GM18868 (cell line): ENCODE measurements around the gene IL20.
"Not testable (repeated sequence)": the region's sequence is repeated elsewhere in the genome, so short reads cannot be mapped to it uniquely, and the experiment has no call there.

Source experiments
- ATAC-seq: cut with Tn5 transposase; IDR thresholded peaks from one replicate; pipeline ENCODE4 v1.9.1; 2021; ENCODE audit warnings: mild to moderate bottlenecking, moderate library complexity; ENCODE audit not compliant: unreplicated experiment

IL20 gene

GRCh38 chr1:206841609-206842323 is 23.7 kb upstream of the IL20 start:
- no peak for ATAC-seq

- no peak for ATAC-seq
Measured at GRCh38 chr1:206842854-206843253, 22.6 kb upstream of the IL20 start.

- no peak for ATAC-seq
Measured at GRCh38 chr1:206843626-206844025, 21.8 kb upstream of the IL20 start.

GRCh38 chr1:206846487-206846886 is 18.9 kb upstream of the IL20 start:
- no peak for ATAC-seq

- no peak for ATAC-seq
Measured at GRCh38 chr1:206847337-206847834, 18.0 kb upstream of the IL20 start.

- no peak for ATAC-seq
Measured at GRCh38 chr1:206847946-206848345, 17.5 kb upstream of the IL20 start.

- ATAC-seq = no peak
Measured at GRCh38 chr1:206850401-206850800, 15.0 kb upstream of the IL20 start.

GRCh38 chr1:206851341-206852010 is 13.9 kb upstream of the IL20 start:
- ATAC-seq = no peak

GRCh38 chr1:206852662-206853061 is 12.8 kb upstream of the IL20 start:
- not testable (repeated sequence) for ATAC-seq

- ATAC-seq = not testable (repeated sequence)
Measured at GRCh38 chr1:206853696-206854095, 11.7 kb upstream of the IL20 start.

GRCh38 chr1:206854401-206855129 is 10.9 kb upstream of the IL20 start:
- no peak for ATAC-seq

GRCh38 chr1:206855859-206856258 is 9.6 kb upstream of the IL20 start:
- no peak for ATAC-seq

GRCh38 chr1:206856674-206857464 is 8.6 kb upstream of the IL20 start:
- ATAC-seq = no peak

- no peak for ATAC-seq
Measured at GRCh38 chr1:206859082-206859521, 6.3 kb upstream of the IL20 start.

GRCh38 chr1:206860165-206860564 is 5.3 kb upstream of the IL20 start:
- no peak for ATAC-seq

GRCh38 chr1:206863266-206863665 is 2.2 kb upstream of the IL20 start:
- no peak for ATAC-seq

GRCh38 chr1:206866062-206866461 is 639 bp downstream of the IL20 start:
- no peak for ATAC-seq

- ATAC-seq = no peak
Measured at GRCh38 chr1:206867239-206867638, 1.8 kb downstream of the IL20 start.

- ATAC-seq = no peak
Measured at GRCh38 chr1:206867716-206868115, 2.3 kb downstream of the IL20 start.

- ATAC-seq = no peak
Measured at GRCh38 chr1:206868264-206868663, 2.8 kb downstream of the IL20 start.

- no peak for ATAC-seq
Measured at GRCh38 chr1:206872139-206872538, 6.7 kb downstream of the IL20 start.
